ENCODE measurements around the gene CASKIN1. TPM values are rescaled to one million over a fixed set of nuclear protein-coding genes. Genes with fewer than 3 reads are reported as not detected.
"Not testable (repeated sequence)": the region's sequence is repeated elsewhere in the genome, so short reads cannot be mapped to it uniquely, and the experiment has no call there.

CASKIN1 gene
- total and polyA plus RNA-seq, 8 donors = 0.15 to 0.73 (median 0.37) TPM; not detected in 4

DNA sequence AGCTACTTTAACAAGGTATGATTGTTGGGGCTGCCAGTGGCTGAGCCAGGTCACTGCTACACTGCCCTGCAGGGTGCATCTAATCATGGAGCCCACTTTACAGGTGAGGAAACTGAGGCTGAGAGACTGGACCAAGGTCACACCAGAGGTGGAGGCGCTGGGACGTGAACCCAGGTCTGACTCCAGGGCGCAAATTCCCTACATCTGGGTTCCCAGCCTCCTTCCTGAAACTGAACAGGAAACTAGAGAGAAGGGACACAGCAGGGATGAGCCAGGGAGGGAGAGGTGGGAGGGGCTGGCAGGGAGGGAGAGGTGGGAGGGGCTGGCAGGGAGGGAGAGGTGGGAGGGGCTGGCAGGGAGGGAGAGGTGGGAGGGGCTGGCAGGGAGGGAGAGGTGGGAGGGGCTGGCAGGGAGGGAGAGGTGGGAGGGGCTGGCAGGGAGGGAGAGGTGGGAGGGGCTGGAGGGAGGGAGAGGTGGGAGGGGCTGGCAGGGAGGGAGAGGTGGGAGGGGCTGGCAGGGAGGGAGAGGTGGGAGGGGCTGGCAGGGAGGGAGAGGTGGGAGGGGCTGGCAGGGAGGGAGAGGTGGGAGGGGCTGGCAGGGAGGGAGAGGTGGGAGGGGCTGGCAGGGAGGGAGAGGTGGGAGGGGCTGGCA, 68.7 kb downstream of the CASKIN1 start:
- H3K36me3 ChIP-seq; intact Hi-C loops (cut with DNase I; ENCODE audit: low total_unique reads); H3K9me3 ChIP-seq; H3K27me3 ChIP-seq: not testable (repeated sequence)
- peak overlapping the region in 4 of 5 donors; percentile 90 to 96 (median 93) for H3K27ac ChIP-seq
- peaks cover 44 to 82% (median 66%) of the 10 kb centered on the region in 4 donors for H3K4me1 ChIP-seq
- peak in 1 of 2 donors; percentile 74 for DNase-seq
- 29 to 57% (median 45%) methylated on average over 3 of the region's 3 CpGs for WGBS, 5 donors
- TF ChIP-seq POLR2AphosphoS5 (IDR thresholded peaks at IDR 0.05) = peak in 1 of 3 donors; percentile 45
- H3K4me3 ChIP-seq = peak overlapping the region in 1 of 4 donors; percentile 2

Small RNA genes lying within 50 kb of the gene (small RNA-seq; reads per million reads assigned to genes)
- gene MIR3180-5 (0 reads per million in 4 donors), gene MIR4516 (0 reads per million in 4 donors), gene RF00019 (0 reads per million in 4 donors), gene SNORD60 (0 reads per million in 4 donors)

Other genes with a start within 250 kb of the CASKIN1 start
- not detected for gene RPL3L, start 241.9 kb downstream of the CASKIN1 start, total RNA-seq
- gene RPL3L, start 241.9 kb downstream of the CASKIN1 start, polyA plus RNA-seq = under 1 TPM in 2 of 3 donors, not detected in 1; 0.05 to 0.19 TPM
- 100 to 1,000 TPM in 1 of 5 donors, 10 to 100 TPM in 4; 28.6 to 119 (median 57.5) TPM for gene NDUFB10, start 237.1 kb downstream of the CASKIN1 start, total RNA-seq
- 100 to 1,000 TPM; 242 to 285 (median 253) TPM for gene NDUFB10, start 237.1 kb downstream of the CASKIN1 start, polyA plus RNA-seq
- gene RPS2, start 231.8 kb downstream of the CASKIN1 start, total RNA-seq = 1,000 to 10,000 TPM in 4 of 5 donors, 100 to 1,000 TPM in 1; 997 to 2,615 (median 1,653) TPM
- 1,000 to 10,000 TPM; 2,720 to 4,842 (median 2,788) TPM for gene RPS2, start 231.8 kb downstream of the CASKIN1 start, polyA plus RNA-seq
- not detected for gene RNF151, start 229.7 kb downstream of the CASKIN1 start, total RNA-seq
- not detected for gene RNF151, start 229.7 kb downstream of the CASKIN1 start, polyA plus RNA-seq
- gene TBL3, start 224.6 kb downstream of the CASKIN1 start, total RNA-seq = 100 to 1,000 TPM in 1 of 5 donors, 10 to 100 TPM in 3, 1 to 10 TPM in 1; 9.4 to 174 (median 26.3) TPM
- gene TBL3, start 224.6 kb downstream of the CASKIN1 start, polyA plus RNA-seq = 10 to 100 TPM; 32.7 to 52.7 (median 48.9) TPM
- 10 to 100 TPM in 1 of 5 donors, not detected in 4; 58.2 TPM for gene NOXO1, start 215.1 kb downstream of the CASKIN1 start, total RNA-seq
- gene NOXO1, start 215.1 kb downstream of the CASKIN1 start, polyA plus RNA-seq = 1 to 10 TPM; 1.2 to 3.4 (median 2.6) TPM
- gene GFER, start 212.4 kb downstream of the CASKIN1 start, total RNA-seq = 100 to 1,000 TPM in 1 of 5 donors, 10 to 100 TPM in 1, 1 to 10 TPM in 3; 3.1 to 313 (median 9.9) TPM
- 10 to 100 TPM; 31.2 to 50.6 (median 36.1) TPM for gene GFER, start 212.4 kb downstream of the CASKIN1 start, polyA plus RNA-seq
- 1 to 10 TPM in 1 of 5 donors, not detected in 4; 1.7 TPM for gene SYNGR3, start 206.6 kb downstream of the CASKIN1 start, total RNA-seq
- 1 to 10 TPM in 1 of 3 donors, not detected in 2; 1.3 TPM for gene SYNGR3, start 206.6 kb downstream of the CASKIN1 start, polyA plus RNA-seq
- 10 to 100 TPM; 16.3 to 86.2 (median 34.8) TPM for gene ZNF598, start 186.8 kb downstream of the CASKIN1 start, total RNA-seq
- gene ZNF598, start 186.8 kb downstream of the CASKIN1 start, polyA plus RNA-seq = 10 to 100 TPM; 21.1 to 31.0 (median 21.4) TPM
- under 1 TPM in 1 of 5 donors, not detected in 4; 0.55 TPM for gene NPW, start 176.8 kb downstream of the CASKIN1 start, total RNA-seq
- 10 to 100 TPM in 1 of 3 donors, 1 to 10 TPM in 2; 1.6 to 12.4 (median 2.4) TPM for gene NPW, start 176.8 kb downstream of the CASKIN1 start, polyA plus RNA-seq
- 100 to 1,000 TPM in 2 of 5 donors, 10 to 100 TPM in 3; 17.4 to 201 (median 95.5) TPM for gene NHERF2, start 169.7 kb downstream of the CASKIN1 start, total RNA-seq
- 100 to 1,000 TPM in 2 of 3 donors, 10 to 100 TPM in 1; 65.4 to 236 (median 157) TPM for gene NHERF2, start 169.7 kb downstream of the CASKIN1 start, polyA plus RNA-seq
- 100 to 1,000 TPM in 2 of 5 donors, 1 to 10 TPM in 3; 2.3 to 663 (median 9.5) TPM for gene NTHL1, start 148.8 kb downstream of the CASKIN1 start, total RNA-seq
- 10 to 100 TPM; 29.2 to 40.6 (median 36.6) TPM for gene NTHL1, start 148.8 kb downstream of the CASKIN1 start, polyA plus RNA-seq
- 100 to 1,000 TPM in 3 of 5 donors, 10 to 100 TPM in 2; 68.5 to 369 (median 118) TPM for gene TSC2, start 148.6 kb downstream of the CASKIN1 start, total RNA-seq
- 10 to 100 TPM; 40.8 to 46.0 (median 41.1) TPM for gene TSC2, start 148.6 kb downstream of the CASKIN1 start, polyA plus RNA-seq
- 100 to 1,000 TPM in 3 of 5 donors, 10 to 100 TPM in 2; 88.5 to 776 (median 459) TPM for gene PKD1, start 60.7 kb downstream of the CASKIN1 start, total RNA-seq
- 10 to 100 TPM; 10.4 to 58.9 (median 22.7) TPM for gene PKD1, start 60.7 kb downstream of the CASKIN1 start, polyA plus RNA-seq
- 100 to 1,000 TPM in 1 of 5 donors, 10 to 100 TPM in 1, not detected in 3; 27.2 to 114 TPM for gene RAB26, start 48.0 kb downstream of the CASKIN1 start, total RNA-seq
- gene RAB26, start 48.0 kb downstream of the CASKIN1 start, polyA plus RNA-seq = 10 to 100 TPM; 15.1 to 63.4 (median 20.3) TPM
- 100 to 1,000 TPM in 1 of 5 donors, 10 to 100 TPM in 4; 20.9 to 204 (median 58.9) TPM for gene TRAF7, start 40.8 kb downstream of the CASKIN1 start, total RNA-seq
- gene TRAF7, start 40.8 kb downstream of the CASKIN1 start, polyA plus RNA-seq = 10 to 100 TPM; 27.1 to 39.5 (median 37.3) TPM
- 100 to 1,000 TPM in 1 of 5 donors, 10 to 100 TPM in 3, 1 to 10 TPM in 1; 7.5 to 235 (median 56.2) TPM for gene MLST8, start 8.8 kb upstream of the CASKIN1 start, total RNA-seq
- gene MLST8, start 8.8 kb upstream of the CASKIN1 start, polyA plus RNA-seq = 10 to 100 TPM; 46.8 to 68.1 (median 55.3) TPM
- gene BRICD5, start 14.3 kb upstream of the CASKIN1 start, total RNA-seq = 10 to 100 TPM in 4 of 5 donors, 1 to 10 TPM in 1; 2.6 to 78.8 (median 16.5) TPM
- gene BRICD5, start 14.3 kb upstream of the CASKIN1 start, polyA plus RNA-seq = 1 to 10 TPM; 4.2 to 6.5 (median 6.3) TPM
- gene PGP, start 18.2 kb upstream of the CASKIN1 start, total RNA-seq = 10 to 100 TPM in 4 of 5 donors, 1 to 10 TPM in 1; 9.4 to 90.4 (median 15.9) TPM
- 10 to 100 TPM in 2 of 3 donors, 1 to 10 TPM in 1; 9.3 to 11.0 (median 10.0) TPM for gene PGP, start 18.2 kb upstream of the CASKIN1 start, polyA plus RNA-seq
- gene E4F1, start 27.0 kb upstream of the CASKIN1 start, total RNA-seq = 100 to 1,000 TPM in 1 of 5 donors, 10 to 100 TPM in 4; 12.7 to 114 (median 64.5) TPM
- gene E4F1, start 27.0 kb upstream of the CASKIN1 start, polyA plus RNA-seq = 10 to 100 TPM; 21.4 to 25.2 (median 23.8) TPM
- not detected for gene DNASE1L2, start 39.8 kb upstream of the CASKIN1 start, total RNA-seq
- under 1 TPM in 2 of 3 donors, not detected in 1; 0.68 to 0.90 TPM for gene DNASE1L2, start 39.8 kb upstream of the CASKIN1 start, polyA plus RNA-seq
- 100 to 1,000 TPM in 3 of 5 donors, 10 to 100 TPM in 2; 20.4 to 234 (median 113) TPM for gene ECI1, start 55.0 kb upstream of the CASKIN1 start, total RNA-seq
- gene ECI1, start 55.0 kb upstream of the CASKIN1 start, polyA plus RNA-seq = 100 to 1,000 TPM in 2 of 3 donors, 10 to 100 TPM in 1; 84.3 to 109 (median 106) TPM
- gene RNPS1, start 71.5 kb upstream of the CASKIN1 start, total RNA-seq = 100 to 1,000 TPM in 4 of 5 donors, 10 to 100 TPM in 1; 72.7 to 162 (median 116) TPM
- 100 to 1,000 TPM in 1 of 3 donors, 10 to 100 TPM in 2; 80.9 to 127 (median 99.2) TPM for gene RNPS1, start 71.5 kb upstream of the CASKIN1 start, polyA plus RNA-seq
- 10 to 100 TPM in 1 of 5 donors, 1 to 10 TPM in 4; 3.8 to 39.3 (median 4.9) TPM for gene ABCA3, start 144.1 kb upstream of the CASKIN1 start, total RNA-seq
- 1 to 10 TPM in 2 of 3 donors, under 1 TPM in 1; 0.61 to 2.7 (median 2.4) TPM for gene ABCA3, start 144.1 kb upstream of the CASKIN1 start, polyA plus RNA-seq
- 1 to 10 TPM; 1.3 to 7.8 (median 5.2) TPM for gene CCNF, start 232.8 kb upstream of the CASKIN1 start, total RNA-seq
- gene CCNF, start 232.8 kb upstream of the CASKIN1 start, polyA plus RNA-seq = 1 to 10 TPM in 2 of 3 donors, under 1 TPM in 1; 0.46 to 3.6 (median 1.9) TPM

Measured in stomach (tissue), 9 donors.